Natural killer cell treated with Interleukin-12 subunit alpha and Interleukin-12 subunit beta and Interleukin-15 and Interleukin-18, amount 100 ng/mL, for 72 hours (primary cell): ENCODE measurements around the gene TGM1. TPM values are rescaled to one million over a fixed set of nuclear protein-coding genes. Genes with fewer than 3 reads are reported as not detected.

ENCODE experiments used
- ATAC-seq, 2 donors: fragments of 150-1000 bp; cut with Tn5 transposase in 1 of 2; sonication (Bioruptor Pico), chemical (Tn5 transposase) in 1 of 2; 2 replicates each; pipeline ENCODE4 v1.10.0; 2021
- DNase-seq: peaks from one replicate; pipeline ENCODE4 v3.0.0; 2022; ENCODE audit warnings: low spot score
- H3K27ac Mint-ChIP-seq, 2 donors: 1 replicate in 1 of 2; 2 replicates in 1 of 2; pipeline ENCODE4 v1.8.0; 2022; ENCODE audit warnings: mixed read lengths in 2 of 2, mild to moderate bottlenecking in 1 of 2, moderate library complexity in 1 of 2
- H3K27me3 Mint-ChIP-seq, 2 donors: 1 replicate in 1 of 2; 2 replicates in 1 of 2; pipeline ENCODE4 v1.8.0; 2022; ENCODE audit warnings: mixed read lengths in 2 of 2
- H3K36me3 Mint-ChIP-seq: one replicate; pipeline ENCODE4 v1.8.0; 2022; ENCODE audit warnings: mixed read lengths
- H3K4me1 Mint-ChIP-seq, 2 donors: 1 replicate in 1 of 2; 2 replicates in 1 of 2; pipeline ENCODE4 v1.8.0; 2022; ENCODE audit warnings: low read depth in 2 of 2, mixed read lengths in 2 of 2, mild to moderate bottlenecking in 1 of 2
- H3K4me3 Mint-ChIP-seq: one replicate; pipeline ENCODE4 v1.8.0; 2022; ENCODE audit warnings: mixed read lengths
- H3K9me3 Mint-ChIP-seq: 2 replicates; pipeline ENCODE4 v1.8.0; 2022; ENCODE audit warnings: mixed read lengths
- total RNA-seq, 2 donors: library from RNA; stranded (reverse); gene quantifications; one replicate each; pipeline ENCODE4 v1.2.3, GENCODE V29; 2022

Gene TGM1
- total RNA-seq, 2 donors from 2014 or later, result 2.5 to 8.7 TPM

- Mint-ChIP-seq H3K27me3 (no peaks in the 10 kb centered on the region), H3K9me3 (no peaks in the 10 kb centered on the region), H3K4me3 (peak within 1 kb of the TSS; percentile 88), H3K27ac (peak within 1 kb of the TSS; percentile 87 to 92), H3K36me3 (no peaks in the 10 kb centered on the region), H3K4me1 (peaks cover 41 to 44% of the 10 kb centered on the region in 2 donors)
- ATAC-seq (peak; percentile 95 to 96), DNase-seq (peak; percentile 92)
Observed at GRCh38 chr14:24271134-24271833, 8.3 kb upstream of the TGM1 start, which contains the start of gene RABGGTA. Gene RABGGTA (minus strand): TSS chr14:24271597. CDS start chr14:24271115, 482 bp downstream.

- ATAC-seq (no peak), DNase-seq (no peak)
- H3K27ac Mint-ChIP-seq, result peak overlapping the region; percentile 87 to 92
- H3K9me3 Mint-ChIP-seq, result no peaks in the 10 kb centered on the region
- no peaks in the 10 kb centered on the region for H3K27me3 Mint-ChIP-seq
- peaks cover 41 to 44% of the 10 kb centered on the region in 2 donors for H3K4me1 Mint-ChIP-seq
- no peaks in the 10 kb centered on the region for H3K36me3 Mint-ChIP-seq
- H3K4me3 Mint-ChIP-seq, result peak overlapping the region; percentile 88
Observed at GRCh38 chr14:24270537-24271133, 7.7 kb upstream of the TGM1 start.

GRCh38 chr14:24269910-24270536 lies 7.0 kb upstream of the TGM1 start:
- Mint-ChIP-seq H3K9me3 (no peaks in the 10 kb centered on the region), H3K4me3 (peak overlapping the region; percentile 88), H3K27me3 (no peaks in the 10 kb centered on the region), H3K4me1 (peaks cover 41 to 44% of the 10 kb centered on the region in 2 donors), H3K36me3 (no peaks in the 10 kb centered on the region), H3K27ac (peak overlapping the region in 1 of 2 donors; percentile 92)
- ATAC-seq, result no peak
- DNase-seq, result no peak

- Mint-ChIP-seq H3K27ac (no peak overlapping the region), H3K9me3 (no peaks in the 10 kb centered on the region), H3K4me1 (peaks cover 40 to 44% of the 10 kb centered on the region in 2 donors), H3K27me3 (no peaks in the 10 kb centered on the region), H3K36me3 (no peaks in the 10 kb centered on the region), H3K4me3 (no peak overlapping the region)
- ATAC-seq (no peak), DNase-seq (no peak)
Observed at GRCh38 chr14:24269368-24269767, 6.4 kb upstream of the TGM1 start.

GRCh38 chr14:24268225-24268624 lies 5.2 kb upstream of the TGM1 start:
- H3K27me3 Mint-ChIP-seq, result no peaks in the 10 kb centered on the region
- no peaks in the 10 kb centered on the region for H3K36me3 Mint-ChIP-seq
- ATAC-seq (no peak), DNase-seq (no peak)
- peaks cover 28 to 32% of the 10 kb centered on the region in 2 donors for H3K4me1 Mint-ChIP-seq
- no peak overlapping the region for H3K4me3 Mint-ChIP-seq
- no peak overlapping the region for H3K27ac Mint-ChIP-seq
- H3K9me3 Mint-ChIP-seq, result no peaks in the 10 kb centered on the region

- Mint-ChIP-seq H3K27ac (no peak overlapping the region), H3K4me1 (peaks cover 21 to 27% of the 10 kb centered on the region in 2 donors), H3K4me3 (no peak overlapping the region), H3K36me3 (no peaks in the 10 kb centered on the region), H3K27me3 (no peaks in the 10 kb centered on the region), H3K9me3 (no peaks in the 10 kb centered on the region)
- DNase-seq (no peak), ATAC-seq (no peak)
Observed at GRCh38 chr14:24267516-24267915, 4.5 kb upstream of the TGM1 start.

GRCh38 chr14:24266344-24267244 lies 3.6 kb upstream of the TGM1 start:
- H3K36me3 Mint-ChIP-seq, result no peaks in the 10 kb centered on the region
- no peaks in the 10 kb centered on the region for H3K27me3 Mint-ChIP-seq
- ATAC-seq (no peak), DNase-seq (no peak)
- no peak overlapping the region for H3K27ac Mint-ChIP-seq
- no peaks in the 10 kb centered on the region for H3K9me3 Mint-ChIP-seq
- H3K4me1 Mint-ChIP-seq, result peaks cover 12 to 19% of the 10 kb centered on the region in 2 donors
- H3K4me3 Mint-ChIP-seq, result no peak overlapping the region

- DNase-seq, result no peak
- no peak overlapping the region for H3K27ac Mint-ChIP-seq
Observed at GRCh38 chr14:24264298-24264697, 1.3 kb upstream of the TGM1 start.

GRCh38 chr14:24263848-24264247 lies 871 bp upstream of the TGM1 start:
- H3K4me1 Mint-ChIP-seq, result peaks cover 0 to 7% of the 10 kb centered on the region in 2 donors
- no peaks in the 10 kb centered on the region for H3K36me3 Mint-ChIP-seq
- no peaks in the 10 kb centered on the region for H3K9me3 Mint-ChIP-seq
- no peak overlapping the region for H3K4me3 Mint-ChIP-seq
- H3K27ac Mint-ChIP-seq, result no peak overlapping the region
- no peaks in the 10 kb centered on the region for H3K27me3 Mint-ChIP-seq
- no peak for ATAC-seq
- DNase-seq, result no peak

More at GRCh38 chr14:24264298-24264697, 1.3 kb upstream of the TGM1 start:
- ATAC-seq, result no peak
- H3K27me3 Mint-ChIP-seq, result no peaks in the 10 kb centered on the region
- H3K36me3 Mint-ChIP-seq, result no peaks in the 10 kb centered on the region
- no peak overlapping the region for H3K4me3 Mint-ChIP-seq
- no peaks in the 10 kb centered on the region for H3K9me3 Mint-ChIP-seq
- peaks cover 0 to 7% of the 10 kb centered on the region in 2 donors for H3K4me1 Mint-ChIP-seq

- DNase-seq, result no peak
- peaks cover 0 to 4% of the 10 kb centered on the region in 2 donors for H3K4me1 Mint-ChIP-seq
- ATAC-seq, result no peak
- H3K27ac Mint-ChIP-seq, result no peak overlapping the region
- no peaks in the 10 kb centered on the region for H3K27me3 Mint-ChIP-seq
- no peaks in the 10 kb centered on the region for H3K36me3 Mint-ChIP-seq
- no peaks in the 10 kb centered on the region for H3K9me3 Mint-ChIP-seq
- H3K4me3 Mint-ChIP-seq, result no peak overlapping the region
Observed at GRCh38 chr14:24261969-24262327, 1.0 kb downstream of the TGM1 start.

GRCh38 chr14:24261256-24261968 lies 1.6 kb downstream of the TGM1 start:
- H3K9me3 Mint-ChIP-seq, result no peaks in the 10 kb centered on the region
- no peaks in the 10 kb centered on the region for H3K36me3 Mint-ChIP-seq
- no peak for ATAC-seq
- no peak overlapping the region for H3K27ac Mint-ChIP-seq
- peaks cover 0 to under 1% of the 10 kb centered on the region in 2 donors for H3K4me1 Mint-ChIP-seq
- no peaks in the 10 kb centered on the region for H3K27me3 Mint-ChIP-seq
- no peak overlapping the region for H3K4me3 Mint-ChIP-seq
- DNase-seq, result no peak

GRCh38 chr14:24260780-24261157 lies 2.2 kb downstream of the TGM1 start:
- Mint-ChIP-seq H3K27me3 (no peaks in the 10 kb centered on the region), H3K4me3 (no peak overlapping the region), H3K4me1 (no peaks in the 10 kb centered on the region), H3K36me3 (no peaks in the 10 kb centered on the region), H3K9me3 (no peaks in the 10 kb centered on the region), H3K27ac (no peak overlapping the region)
- ATAC-seq (no peak), DNase-seq (no peak)
